ENCODE measurements around the gene PIF1. TPM values are rescaled to one million over a fixed set of nuclear protein-coding genes. Genes with fewer than 3 reads are reported as not detected.

PIF1 gene, protein sequence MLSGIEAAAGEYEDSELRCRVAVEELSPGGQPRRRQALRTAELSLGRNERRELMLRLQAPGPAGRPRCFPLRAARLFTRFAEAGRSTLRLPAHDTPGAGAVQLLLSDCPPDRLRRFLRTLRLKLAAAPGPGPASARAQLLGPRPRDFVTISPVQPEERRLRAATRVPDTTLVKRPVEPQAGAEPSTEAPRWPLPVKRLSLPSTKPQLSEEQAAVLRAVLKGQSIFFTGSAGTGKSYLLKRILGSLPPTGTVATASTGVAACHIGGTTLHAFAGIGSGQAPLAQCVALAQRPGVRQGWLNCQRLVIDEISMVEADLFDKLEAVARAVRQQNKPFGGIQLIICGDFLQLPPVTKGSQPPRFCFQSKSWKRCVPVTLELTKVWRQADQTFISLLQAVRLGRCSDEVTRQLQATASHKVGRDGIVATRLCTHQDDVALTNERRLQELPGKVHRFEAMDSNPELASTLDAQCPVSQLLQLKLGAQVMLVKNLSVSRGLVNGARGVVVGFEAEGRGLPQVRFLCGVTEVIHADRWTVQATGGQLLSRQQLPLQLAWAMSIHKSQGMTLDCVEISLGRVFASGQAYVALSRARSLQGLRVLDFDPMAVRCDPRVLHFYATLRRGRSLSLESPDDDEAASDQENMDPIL
- polyA plus RNA-seq (2012; ENCODE audit: insufficient read depth, insufficient read length): 29.9 TPM

DNA sequence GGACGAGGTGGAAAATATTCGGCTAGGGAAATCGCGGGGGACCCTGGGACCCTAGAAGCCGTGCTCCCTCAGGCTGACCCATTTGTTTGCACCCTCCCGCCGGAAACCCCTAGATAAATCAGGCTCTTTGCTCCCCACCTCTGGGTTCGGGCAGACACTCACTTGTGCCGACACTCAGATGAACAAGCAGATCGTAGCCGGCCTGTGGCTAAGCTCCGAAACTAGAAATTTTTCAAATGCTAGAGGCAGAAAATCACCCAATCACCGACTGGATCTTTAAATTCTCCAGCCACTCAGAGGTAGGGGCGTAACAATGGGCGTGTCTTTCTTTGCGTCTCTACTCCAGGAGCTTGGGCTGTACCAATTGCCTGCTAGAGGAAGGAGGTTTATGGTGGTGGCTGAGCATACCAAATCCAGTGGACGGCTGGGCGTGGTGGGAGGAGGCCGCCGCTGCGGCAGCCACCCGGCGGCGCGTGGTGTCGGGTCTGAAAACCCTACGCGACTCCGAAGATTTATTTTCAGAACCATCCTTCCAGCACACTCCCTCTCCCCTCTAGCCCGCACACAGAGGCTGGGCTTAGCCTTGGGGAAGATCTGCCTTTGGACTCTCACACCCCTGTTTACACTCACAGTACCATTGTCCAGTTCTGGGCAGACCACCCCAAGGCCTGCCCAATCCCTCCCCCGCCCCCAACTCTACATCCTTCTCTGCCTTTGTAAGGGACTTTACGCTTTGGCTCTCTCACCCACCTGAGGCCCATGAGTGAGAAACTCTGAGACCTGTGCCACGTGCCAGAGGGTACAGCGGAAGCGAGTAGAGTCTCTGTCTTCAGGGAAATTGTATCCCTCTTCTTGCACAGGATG is at the start of gene PIF1:
Gene PIF1 (minus strand): TSS at position 217 of the 864 bp plus-strand sequence. CDS start 1,312 bp downstream, outside the sequence.
- H3K4me3 ChIP-seq (ENCODE audit: low read length): peak within 1 kb of the TSS; percentile 96
- peak; percentile 99 for DNase-seq (ENCODE audit: low read depth, low spot score)

DNA sequence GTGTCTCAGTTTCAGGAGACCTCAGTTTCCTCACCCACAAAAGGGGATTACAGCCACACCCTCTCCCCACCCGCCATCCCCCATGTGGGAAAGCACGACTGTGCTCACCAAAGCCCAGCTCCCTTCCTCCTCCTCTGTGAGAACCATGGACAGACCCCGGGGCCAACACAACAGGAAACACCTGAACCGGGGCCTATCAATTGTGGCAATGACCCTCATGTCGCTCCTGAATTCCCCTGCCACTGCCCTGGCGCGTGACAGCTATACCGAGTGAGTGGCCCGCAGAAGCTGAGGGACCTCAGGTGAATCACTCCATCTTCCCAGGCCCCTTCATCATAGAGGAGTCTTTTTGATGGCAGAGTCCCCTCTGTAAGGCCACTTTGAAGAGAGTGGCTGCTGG is 44.9 kb upstream of the PIF1 start:
- no peak for DNase-seq (ENCODE audit: low read depth, low spot score)
- no peak overlapping the region for H3K4me3 ChIP-seq (ENCODE audit: low read length)

DNA sequence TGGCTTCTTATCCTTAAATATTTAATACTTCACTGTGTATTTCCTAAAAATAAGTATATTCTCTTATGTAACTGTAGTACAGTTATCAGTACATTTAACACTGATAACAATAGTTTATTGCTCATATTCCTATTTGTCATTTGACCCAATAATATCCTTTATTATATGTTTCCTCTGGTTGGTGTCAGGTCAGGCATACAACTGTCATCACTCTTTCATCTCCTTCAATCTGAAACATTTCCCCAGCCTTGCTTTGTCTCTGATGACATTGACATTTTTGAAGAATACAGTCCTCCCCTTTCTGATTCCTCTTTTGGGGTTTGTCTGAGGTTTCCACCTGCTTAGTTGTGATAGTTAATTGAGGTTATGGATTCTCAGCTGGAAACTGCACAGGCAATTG is 44.1 kb upstream of the PIF1 start:
- DNase-seq (ENCODE audit: low read depth, low spot score): no peak

DNA sequence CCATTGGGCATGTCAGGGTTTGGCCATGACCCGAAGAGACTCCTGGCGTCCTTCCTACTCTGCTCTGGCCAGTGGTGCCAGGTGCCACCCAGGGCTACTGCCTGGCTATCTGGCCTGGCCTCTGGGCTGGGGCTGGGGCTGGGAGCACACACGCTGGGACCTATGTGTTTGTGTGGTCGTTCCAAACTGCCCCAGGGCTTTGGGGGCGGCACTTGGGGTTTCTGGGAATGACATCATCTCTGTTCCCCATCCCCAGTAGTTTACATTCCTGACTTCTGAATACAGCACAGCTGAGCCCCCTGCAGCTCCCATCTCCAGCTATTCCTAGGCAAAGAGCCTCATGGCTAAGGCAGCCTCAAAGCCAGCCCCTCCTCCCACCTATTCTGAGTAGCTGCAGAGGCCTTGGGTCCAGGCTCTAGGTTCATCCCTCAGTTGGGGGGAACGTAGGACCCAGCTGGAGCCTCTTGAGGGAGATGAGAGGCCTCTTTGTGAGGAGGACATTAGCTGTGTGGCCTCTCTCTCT is 40.6 kb upstream of the PIF1 start:
- no peak overlapping the region for H3K4me3 ChIP-seq (ENCODE audit: low read length)
- no peak for DNase-seq (ENCODE audit: low read depth, low spot score)

More for the DNA sequence above, 44.1 kb upstream of the PIF1 start:
- no peak overlapping the region for H3K4me3 ChIP-seq (ENCODE audit: low read length)

DNA sequence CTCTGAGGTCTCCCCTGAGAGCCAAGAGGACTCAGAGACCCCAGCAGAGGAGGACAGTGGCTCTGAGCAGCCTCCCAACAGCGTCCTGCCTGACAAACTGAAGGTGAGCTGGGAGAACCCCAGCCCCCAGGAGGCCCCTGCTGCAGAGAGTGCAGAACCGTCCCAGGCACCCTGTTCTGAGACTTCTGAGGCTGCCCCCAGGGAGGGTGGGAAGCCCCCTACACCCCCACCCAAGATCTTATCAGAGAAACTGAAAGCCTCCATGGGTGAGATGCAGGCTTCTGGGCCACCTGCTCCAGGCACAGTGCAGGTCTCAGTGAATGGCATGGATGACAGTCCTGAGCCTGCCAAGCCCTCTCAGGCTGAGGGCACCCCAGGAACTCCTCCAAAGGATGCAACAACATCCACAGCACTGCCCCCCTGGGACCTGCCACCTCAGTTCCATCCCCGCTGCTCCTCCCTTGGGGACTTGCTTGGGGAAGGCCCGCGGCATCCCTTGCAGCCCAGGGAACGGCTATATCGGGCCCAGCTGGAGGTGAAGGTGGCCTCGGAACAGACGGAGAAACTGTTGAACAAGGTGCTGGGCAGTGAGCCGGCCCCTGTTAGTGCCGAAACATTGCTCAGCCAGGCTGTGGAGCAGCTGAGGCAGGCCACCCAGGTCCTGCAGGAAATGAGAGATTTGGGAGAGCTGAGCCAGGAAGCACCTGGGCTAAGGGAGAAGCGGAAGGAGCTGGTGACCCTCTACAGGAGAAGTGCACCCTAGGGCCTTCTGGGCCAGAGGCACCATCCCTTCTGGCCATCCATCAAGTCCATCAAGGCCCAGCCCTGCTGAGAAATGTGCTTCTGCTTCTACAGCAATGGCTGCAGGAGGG is 39.9 kb upstream of the PIF1 start:
- DNase-seq (ENCODE audit: low read depth, low spot score): no peak
- H3K4me3 ChIP-seq (ENCODE audit: low read length): no peak overlapping the region

DNA sequence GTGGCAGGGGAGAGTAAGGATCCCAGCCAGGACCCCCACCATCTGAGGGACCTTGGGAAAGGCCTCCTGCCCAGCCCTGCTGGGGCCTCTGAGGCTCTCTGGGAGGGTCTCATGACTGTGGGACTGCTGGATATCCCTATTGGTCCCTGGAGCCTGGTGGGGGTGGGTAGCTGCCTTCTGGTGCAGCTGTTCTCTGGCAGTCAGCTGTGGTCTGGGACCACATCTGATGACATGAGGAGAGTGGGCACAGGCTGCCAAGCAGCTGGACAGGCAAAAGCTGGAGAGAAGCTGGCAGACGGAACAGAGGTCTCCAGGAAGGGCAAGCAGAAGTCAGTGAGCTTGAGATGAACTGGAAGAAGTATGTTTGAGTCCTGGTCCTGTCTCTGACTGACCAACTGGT is 38.6 kb upstream of the PIF1 start:
- DNase-seq (ENCODE audit: low read depth, low spot score): no peak
- H3K4me3 ChIP-seq (ENCODE audit: low read length): no peak overlapping the region

DNA sequence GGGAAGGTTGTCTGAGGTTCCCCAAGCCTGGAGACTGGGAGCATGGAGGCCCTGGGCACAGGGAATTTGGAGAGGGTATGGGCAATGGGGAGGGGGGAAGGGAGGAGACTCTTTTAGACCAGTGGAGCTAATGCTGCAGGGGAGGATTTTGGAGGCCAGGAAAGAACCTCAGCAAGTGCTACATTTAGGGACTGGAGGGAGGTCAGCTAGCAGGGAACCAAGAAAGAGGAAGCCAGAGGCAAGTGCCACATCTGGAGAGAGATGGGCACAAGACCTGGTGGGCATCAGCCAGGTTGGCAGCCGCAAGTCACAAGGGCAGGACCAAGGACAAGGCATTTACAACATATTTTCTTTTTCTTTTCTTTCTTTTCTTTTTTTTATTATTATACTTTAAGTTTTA is 37.0 kb upstream of the PIF1 start:
- no peak for DNase-seq (ENCODE audit: low read depth, low spot score)
- no peak overlapping the region for H3K4me3 ChIP-seq (ENCODE audit: low read length)

DNA sequence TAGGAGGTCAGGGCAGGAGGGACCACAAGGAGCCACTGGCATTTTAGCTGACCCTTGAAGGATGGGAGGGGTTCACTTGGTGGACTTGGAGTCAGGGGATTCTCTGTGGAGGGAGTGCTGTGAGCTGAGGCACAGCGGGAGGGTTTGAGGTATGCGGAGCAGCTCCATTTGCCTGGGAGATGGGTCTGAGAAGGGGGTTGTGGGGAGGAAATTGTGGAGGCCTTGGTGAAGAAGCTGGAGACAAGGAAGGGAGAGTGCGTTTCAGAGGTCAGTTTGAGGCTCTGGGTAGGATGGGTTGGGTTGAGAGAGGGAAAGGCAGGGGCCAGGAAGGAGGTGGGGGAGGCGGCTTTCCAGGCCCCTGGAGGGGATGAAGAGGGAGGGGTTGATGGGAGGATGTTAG is 36.5 kb upstream of the PIF1 start:
- DNase-seq (ENCODE audit: low read depth, low spot score): no peak
- no peak overlapping the region for H3K4me3 ChIP-seq (ENCODE audit: low read length)

DNA sequence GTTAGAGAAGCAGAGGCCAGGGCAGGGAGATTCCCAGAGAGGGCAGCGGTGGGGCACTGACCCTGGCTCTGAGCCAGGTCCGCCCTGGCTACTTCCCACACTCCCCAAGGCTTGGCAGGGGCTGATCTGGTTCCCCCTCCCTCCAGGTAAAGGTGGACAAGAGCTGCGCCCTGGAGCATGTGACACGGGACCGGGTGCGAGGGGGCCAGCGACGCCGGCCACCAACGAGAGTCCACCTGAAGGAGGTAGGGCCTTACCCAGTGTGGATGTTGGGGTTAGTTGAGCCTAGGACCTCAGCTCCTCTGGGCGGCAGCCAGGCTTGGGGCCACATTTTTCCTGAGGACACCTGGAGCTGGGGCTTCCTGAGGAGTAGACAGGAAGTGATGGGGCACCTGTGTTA is 35.9 kb upstream of the PIF1 start:
- no peak for DNase-seq (ENCODE audit: low read depth, low spot score)

DNA sequence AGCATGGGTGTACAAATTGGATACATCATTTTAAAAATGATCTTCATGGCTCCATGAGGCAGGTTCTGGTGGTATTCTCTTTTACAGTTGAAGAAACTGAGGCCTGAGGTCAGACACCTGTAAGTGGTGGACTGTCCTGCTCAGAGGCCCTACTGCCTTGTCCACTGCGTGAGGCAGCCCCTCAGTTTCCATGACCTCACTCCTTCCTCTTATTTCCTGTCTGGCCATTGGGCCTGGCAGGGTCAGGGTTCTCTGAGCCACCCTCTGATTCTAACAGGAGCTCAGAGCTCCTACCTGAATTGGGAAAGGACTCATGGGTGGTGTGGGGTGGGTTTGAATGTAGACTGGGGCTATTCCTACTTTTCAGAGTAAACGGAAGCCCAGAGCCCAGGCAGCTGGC is 33.8 kb upstream of the PIF1 start:
- H3K4me3 ChIP-seq (ENCODE audit: low read length): no peak overlapping the region
- no peak for DNase-seq (ENCODE audit: low read depth, low spot score)

More for the DNA sequence above, 35.9 kb upstream of the PIF1 start:
- no peak overlapping the region for H3K4me3 ChIP-seq (ENCODE audit: low read length)

DNA sequence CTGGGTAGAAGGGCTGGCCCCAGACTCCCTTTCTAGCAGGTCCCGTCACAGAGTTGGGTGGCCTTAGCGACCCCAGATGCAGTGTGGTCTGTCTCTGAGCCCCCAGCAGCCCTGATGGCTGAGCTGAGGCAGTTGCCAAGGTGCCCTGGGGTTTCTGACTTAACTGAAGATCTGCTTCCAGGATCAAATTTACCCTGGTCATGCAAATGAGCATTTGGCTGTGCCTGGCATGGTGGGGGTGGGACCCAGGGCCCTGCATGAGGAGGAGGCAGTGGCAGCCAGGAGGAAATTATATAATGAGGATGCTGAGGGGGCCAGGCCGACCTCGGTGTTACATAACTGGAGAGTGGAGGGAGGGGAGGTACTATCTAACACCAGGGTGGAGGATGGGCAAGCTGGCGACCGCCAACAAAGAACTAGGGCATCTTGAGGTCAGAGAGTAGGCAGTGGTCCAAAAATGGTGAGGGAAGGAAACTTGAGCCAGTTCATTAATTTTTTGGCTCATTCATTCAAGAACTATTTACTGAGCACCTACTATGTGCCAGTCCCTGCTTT is 32.7 kb upstream of the PIF1 start:
- H3K4me3 ChIP-seq (ENCODE audit: low read length): no peak overlapping the region
- no peak for DNase-seq (ENCODE audit: low read depth, low spot score)

DNA sequence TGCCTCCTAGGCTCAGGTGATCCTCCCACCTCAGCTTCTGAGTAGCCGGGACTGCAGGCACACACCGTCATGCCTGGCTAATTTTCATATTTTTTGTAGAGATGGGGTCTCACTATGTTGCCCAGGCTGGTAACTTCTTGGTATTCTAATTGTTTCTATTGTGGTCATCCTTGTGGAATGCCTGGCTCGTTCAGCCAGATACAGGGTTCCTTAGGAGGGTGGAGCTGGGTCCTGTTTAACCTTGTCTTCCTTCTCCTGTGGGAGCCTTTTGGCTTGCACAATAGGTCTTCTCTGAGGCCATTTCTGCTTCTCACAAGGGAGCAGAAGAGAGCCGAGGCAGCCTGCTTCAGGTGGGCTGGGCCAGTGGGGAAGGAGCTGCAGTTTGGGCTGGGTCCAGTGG is 32.0 kb upstream of the PIF1 start:
- H3K4me3 ChIP-seq (ENCODE audit: low read length): no peak overlapping the region
- no peak for DNase-seq (ENCODE audit: low read depth, low spot score)

DNA sequence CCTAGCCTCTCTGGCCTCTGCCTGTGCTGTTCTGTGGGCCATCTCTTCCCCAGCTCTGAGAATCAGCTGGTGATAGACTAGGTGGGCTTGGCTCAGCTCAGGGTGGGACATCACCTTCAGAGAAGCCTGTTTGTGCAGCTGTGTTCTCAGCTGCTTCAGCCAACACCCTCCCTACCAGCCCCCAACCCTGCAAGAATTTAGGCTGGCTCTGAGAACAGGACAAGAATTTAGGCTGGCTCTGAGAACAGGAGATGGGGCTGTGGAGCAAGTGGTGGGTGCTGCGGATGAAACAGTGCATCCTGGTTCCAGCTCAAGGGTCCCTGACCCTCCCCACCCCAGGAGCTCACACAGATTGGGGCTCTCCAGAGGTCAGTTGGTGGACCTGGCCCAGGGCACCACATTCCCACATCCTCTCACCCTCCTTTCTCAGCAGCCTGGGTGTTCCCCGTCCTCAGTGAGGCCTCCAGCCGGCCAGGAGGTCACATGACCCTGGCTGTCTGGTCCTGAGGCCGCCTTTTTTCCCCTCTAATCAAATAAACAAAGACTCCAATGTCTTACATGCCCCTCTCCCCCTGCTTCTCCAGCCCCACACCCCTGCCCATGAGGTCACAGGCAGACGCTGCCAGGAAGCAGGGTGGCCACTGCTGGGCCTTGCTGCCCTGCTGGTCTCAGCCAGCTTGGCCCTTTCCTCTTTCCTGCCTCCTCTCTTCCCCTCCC is 31.1 kb upstream of the PIF1 start:
- no peak overlapping the region for H3K4me3 ChIP-seq (ENCODE audit: low read length)
- DNase-seq (ENCODE audit: low read depth, low spot score): no peak

DNA sequence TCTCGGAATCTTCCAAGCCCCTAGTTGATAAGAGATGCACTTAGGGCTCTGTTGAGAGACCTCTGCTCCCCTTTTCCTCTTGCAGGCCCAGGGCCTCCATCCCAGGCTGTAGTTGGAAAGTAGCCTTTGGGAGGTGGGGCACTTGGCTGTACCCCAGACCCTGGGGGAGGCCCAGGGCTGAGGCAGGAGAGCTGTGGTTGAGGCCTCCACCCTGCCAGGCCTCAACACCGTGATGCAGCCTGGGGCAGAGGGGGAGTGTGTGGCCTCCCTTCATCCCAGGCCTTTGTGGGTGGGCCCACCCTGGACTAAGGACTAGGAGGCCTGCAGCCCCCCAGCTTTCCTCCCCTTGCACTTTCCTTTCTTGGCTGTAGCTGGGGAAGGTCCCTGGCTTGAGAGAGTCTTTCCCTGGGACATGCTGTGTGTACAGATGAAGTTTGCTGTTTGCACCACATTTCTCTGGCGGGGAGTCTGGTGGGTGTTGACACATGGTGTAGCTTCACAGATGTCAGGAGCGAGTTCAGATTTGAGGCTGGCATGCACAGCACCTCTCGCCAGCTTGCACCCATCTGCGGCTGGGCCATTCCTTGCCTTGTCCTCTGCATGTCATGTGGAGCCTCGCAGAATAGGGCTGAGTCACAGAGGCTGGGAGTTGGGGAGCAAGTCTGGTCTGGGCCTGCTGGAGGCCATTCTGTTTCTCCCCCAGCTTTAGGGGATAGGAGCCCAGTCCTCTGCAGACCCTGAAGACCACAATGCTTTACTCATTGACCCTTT is 29.9 kb upstream of the PIF1 start:
- DNase-seq (ENCODE audit: low read depth, low spot score): no peak
- no peak overlapping the region for H3K4me3 ChIP-seq (ENCODE audit: low read length)

DNA sequence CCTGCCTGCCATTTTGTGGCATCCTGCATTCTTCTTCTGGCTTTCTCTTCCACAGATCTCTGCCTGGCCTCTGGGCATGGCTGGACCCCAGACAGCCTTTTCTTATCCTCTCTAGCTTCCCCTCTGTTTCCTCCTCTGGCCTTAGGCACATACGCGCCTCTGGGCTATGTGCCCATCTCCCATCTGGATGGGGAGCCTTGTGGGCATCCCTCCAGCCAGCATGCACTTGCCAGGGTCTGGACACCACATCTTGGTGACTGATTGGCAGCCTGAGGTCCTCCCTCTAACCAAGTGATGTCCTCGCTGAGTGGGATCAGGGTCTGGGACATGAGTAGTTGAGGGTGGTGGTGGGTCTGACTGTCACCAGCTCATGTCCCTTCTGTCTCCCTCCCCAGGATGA is 29.1 kb upstream of the PIF1 start:
- no peak overlapping the region for H3K4me3 ChIP-seq (ENCODE audit: low read length)
- DNase-seq (ENCODE audit: low read depth, low spot score): no peak

DNA sequence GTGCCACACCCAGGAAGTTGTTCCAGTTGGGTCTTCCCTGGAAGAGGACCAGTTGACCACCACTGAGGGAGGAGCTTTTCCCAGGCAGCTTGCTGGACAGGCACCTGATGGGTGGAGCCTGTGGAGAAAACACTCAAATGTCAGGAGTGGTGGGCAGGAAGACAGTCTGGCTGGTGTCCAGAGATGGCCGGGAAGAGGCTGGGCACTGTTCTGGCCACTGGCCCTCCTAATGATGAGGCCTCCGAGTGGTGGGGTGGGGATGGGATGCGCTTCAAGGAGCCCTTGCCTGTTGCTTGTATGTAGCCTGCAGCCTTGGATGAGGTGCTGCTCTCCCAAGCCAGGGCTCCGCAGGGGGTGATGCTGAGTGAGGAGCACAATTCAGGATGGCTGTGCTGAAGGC is 28.6 kb upstream of the PIF1 start:
- DNase-seq (ENCODE audit: low read depth, low spot score): no peak
- H3K4me3 ChIP-seq (ENCODE audit: low read length): no peak overlapping the region

DNA sequence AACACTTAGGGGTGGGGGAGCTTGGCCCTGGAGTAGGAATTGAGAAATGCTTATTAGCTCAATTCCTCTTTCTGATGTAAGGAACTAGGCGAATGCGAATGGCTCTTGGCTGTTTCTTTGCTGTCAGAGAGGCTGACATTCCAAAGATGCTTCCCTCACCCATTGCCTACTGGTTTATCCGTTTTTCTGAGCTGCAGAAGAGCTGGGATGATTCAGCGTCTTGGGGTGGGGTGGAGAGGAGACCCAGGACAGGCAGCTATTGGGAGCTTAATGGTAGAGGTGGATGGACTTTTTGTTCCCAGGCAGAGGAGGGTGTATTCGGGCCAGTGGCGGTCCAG is 26.0 kb upstream of the PIF1 start:
- no peak for DNase-seq (ENCODE audit: low read depth, low spot score)
- no peak overlapping the region for H3K4me3 ChIP-seq (ENCODE audit: low read length)
